Activated naive CD8-positive, alpha-beta T cell treated with anti-CD3 and anti-CD28 coated beads, Interleukin-2, amount 10 ng/mL, durations not matched to agents 7 days and 5 days (primary cell): ENCODE results near the gene PES1. TPM values are rescaled to one million over a fixed set of nuclear protein-coding genes. Genes with fewer than 3 reads are reported as not detected.
"Not testable (repeated sequence)": the region's sequence is repeated elsewhere in the genome, so short reads cannot be mapped to it uniquely, and the experiment has no call there.

Source experiments
- ATAC-seq: fragments of 150-1000 bp; cut with Tn5 transposase; one replicate; pipeline ENCODE4 v1.10.0; 2021; ENCODE audit warnings: low read depth, moderate library complexity
- POLR2A ChIA-PET: fragments of 350-600 bp; sonication (Branson Sonifier 250); formaldehyde crosslinking; loops from one replicate; lab custom pipeline; 2021; ENCODE audit warnings: antibody characterized with exemption; lab: Charles Lee
- DNase-seq: peaks from one replicate; pipeline ENCODE4 v3.0.0; 2021
- H3K27ac Mint-ChIP-seq: one replicate; pipeline ENCODE4 v1.8.0; 2022; ENCODE audit warnings: mild to moderate bottlenecking, mixed read lengths
- H3K27me3 Mint-ChIP-seq: one replicate; pipeline ENCODE4 v1.8.0; 2022; ENCODE audit warnings: mild to moderate bottlenecking, moderate library complexity, mixed read lengths
- H3K36me3 Mint-ChIP-seq: one replicate; pipeline ENCODE4 v1.8.0; 2021; ENCODE audit warnings: mild to moderate bottlenecking, mixed read lengths
- H3K4me1 Mint-ChIP-seq: one replicate; pipeline ENCODE4 v1.8.0; 2021; ENCODE audit warnings: mixed read lengths
- H3K4me3 Mint-ChIP-seq: one replicate; pipeline ENCODE4 v1.8.0; 2022; ENCODE audit warnings: mild to moderate bottlenecking, moderate library complexity, mixed read lengths
- H3K9me3 Mint-ChIP-seq: one replicate; pipeline ENCODE4 v1.8.0; 2021; ENCODE audit warnings: mixed read lengths
- total RNA-seq, 2 experiments: library from RNA; stranded (reverse); gene quantifications; one replicate each; pipeline ENCODE4 v1.2.3, GENCODE V29; 2021

Gene PES1
- 10 to 100 TPM; 51.2 to 57.1 TPM for total RNA-seq

GRCh38 chr22:30591588-30592359 is at the start of gene PES1:
PES1 (minus strand) TSS chr22:30591910; CDS start chr22:30591833, 77 bp downstream.
- H3K36me3 Mint-ChIP-seq = peaks cover 5% of the 10 kb centered on the region
- no peak within 1 kb of the TSS for H3K4me3 Mint-ChIP-seq
- peaks cover 11% of the 10 kb centered on the region for H3K27me3 Mint-ChIP-seq
- POLR2A ChIA-PET = interaction anchor here (1.4 to 1.6 kb wide), 2 partner anchors 17 to 168 kb away, joined by 4 to 8 read pairs; no protein-coding TSS in a partner anchor
- H3K4me1 Mint-ChIP-seq = peaks cover 2% of the 10 kb centered on the region
- peak; percentile 98 for ATAC-seq
- H3K27ac Mint-ChIP-seq = no peak within 1 kb of the TSS
- peak; percentile 87 for DNase-seq
- no peaks in the 10 kb centered on the region for H3K9me3 Mint-ChIP-seq

DNA sequence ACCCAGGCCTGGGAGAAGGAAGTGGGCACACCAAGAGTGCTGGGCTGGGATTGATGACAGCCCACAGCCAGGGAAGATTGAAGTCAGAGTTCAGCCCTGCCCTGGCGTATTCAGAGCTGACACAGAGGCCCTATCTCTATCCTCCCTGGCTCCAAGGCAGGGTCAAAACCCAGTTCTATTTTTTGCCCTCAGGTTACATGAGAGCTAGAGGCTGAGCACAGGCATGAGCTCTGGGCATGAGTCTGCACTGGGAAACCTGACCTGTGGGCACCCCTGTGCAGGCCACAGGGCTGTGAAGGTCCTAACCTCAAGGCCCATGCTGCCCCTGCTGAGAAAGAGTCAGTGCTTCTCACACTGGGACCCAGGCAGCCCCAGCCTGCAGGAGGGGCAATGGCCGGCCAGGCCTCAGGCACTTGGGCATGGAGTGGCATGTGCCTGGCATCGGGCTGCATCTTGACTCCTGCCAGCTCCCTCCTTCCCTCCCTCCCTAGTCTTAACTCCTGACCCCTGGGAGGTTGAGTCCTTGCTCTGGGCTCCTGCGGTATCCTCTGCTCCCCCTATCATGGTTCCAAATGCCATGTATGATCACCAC is 49.2 kb upstream of the PES1 start:
- Mint-ChIP-seq H3K27me3 (no peaks in the 10 kb centered on the region), H3K9me3 (no peaks in the 10 kb centered on the region), H3K27ac (no peak overlapping the region), H3K36me3 (peaks cover 7% of the 10 kb centered on the region), H3K4me1 (peaks cover 6% of the 10 kb centered on the region), H3K4me3 (no peak overlapping the region)
- ATAC-seq (no peak), DNase-seq (no peak)
- POLR2A ChIA-PET = no interaction called here

DNA sequence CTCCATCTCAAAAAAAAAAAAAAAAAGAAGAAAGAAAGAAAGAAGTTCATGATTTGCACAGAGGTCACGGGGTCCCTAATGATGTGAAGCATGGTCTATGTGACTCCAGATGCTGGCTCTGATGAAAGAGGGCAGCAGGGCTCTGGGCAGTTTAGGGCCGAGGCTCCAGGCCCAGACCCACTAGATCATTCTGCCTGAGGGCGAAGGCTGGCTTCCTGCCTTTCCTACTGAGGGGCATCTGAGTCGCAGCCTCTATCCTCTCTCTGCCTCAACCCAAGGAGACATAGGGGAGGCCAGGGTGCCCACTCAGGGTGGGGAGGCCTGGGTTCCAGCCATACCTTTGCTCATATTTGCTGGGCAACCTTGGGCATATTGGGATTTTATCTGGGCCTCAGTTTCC is 48.7 kb upstream of the PES1 start:
- ATAC-seq (no peak), DNase-seq (no peak)
- Mint-ChIP-seq H3K4me1 (peaks cover 6% of the 10 kb centered on the region), H3K4me3 (no peak overlapping the region), H3K27ac (no peak overlapping the region), H3K36me3 (peaks cover 7% of the 10 kb centered on the region), H3K27me3 (no peaks in the 10 kb centered on the region), H3K9me3 (no peaks in the 10 kb centered on the region)
- POLR2A ChIA-PET = no interaction called here

- POLR2A ChIA-PET = interaction anchor here (0.6 kb wide), 1 partner anchor 56 kb away, joined by 3 read pairs; no protein-coding TSS in a partner anchor
- H3K9me3 Mint-ChIP-seq = no peaks in the 10 kb centered on the region
- peaks cover 13% of the 10 kb centered on the region for H3K4me1 Mint-ChIP-seq
- H3K4me3 Mint-ChIP-seq = peak overlapping the region; percentile 22
- peak overlapping the region; percentile 28 for H3K27ac Mint-ChIP-seq
- DNase-seq (no peak), ATAC-seq (no peak)
- H3K36me3 Mint-ChIP-seq = peaks cover 7% of the 10 kb centered on the region
- H3K27me3 Mint-ChIP-seq = no peaks in the 10 kb centered on the region
Observed at GRCh38 chr22:30637701-30638114, 46.0 kb upstream of the PES1 start.

GRCh38 chr22:30636226-30637077 is 44.7 kb upstream of the PES1 start:
- peaks cover 13% of the 10 kb centered on the region for H3K4me1 Mint-ChIP-seq
- POLR2A ChIA-PET = interaction anchor here (0.5 to 2.5 kb wide), 7 partner anchors 13 to 449 kb away, joined by 3 to 14 read pairs (median 8); partner anchors contain the start of genes DUSP18 and TCN2
- ATAC-seq = no peak
- peak; percentile 47 for DNase-seq
- no peaks in the 10 kb centered on the region for H3K27me3 Mint-ChIP-seq
- peak overlapping the region; percentile 82 for H3K4me3 Mint-ChIP-seq
- peak overlapping the region; percentile 46 for H3K27ac Mint-ChIP-seq
- H3K9me3 Mint-ChIP-seq = no peaks in the 10 kb centered on the region
- H3K36me3 Mint-ChIP-seq = peaks cover 7% of the 10 kb centered on the region

GRCh38 chr22:30635273-30636225 is 43.8 kb upstream of the PES1 start, which contains the start of gene SLC35E4:
SLC35E4 (plus strand) TSS chr22:30635781; CDS start chr22:30636451, 670 bp downstream.
- Mint-ChIP-seq H3K9me3 (no peaks in the 10 kb centered on the region), H3K4me1 (peaks cover 13% of the 10 kb centered on the region), H3K27me3 (no peaks in the 10 kb centered on the region), H3K27ac (peak within 1 kb of the TSS; percentile 87), H3K36me3 (peaks cover 7% of the 10 kb centered on the region), H3K4me3 (peak within 1 kb of the TSS; percentile 82)
- POLR2A ChIA-PET = interaction anchor here (0.6 to 2.5 kb wide), 10 partner anchors 14 to 1385 kb away, joined by 3 to 14 read pairs (median 4); partner anchors contain the start of genes DUSP18, MORC2 and TCN2
- DNase-seq (peak; percentile 98), ATAC-seq (peak; percentile 86)

GRCh38 chr22:30634471-30635233 is 42.9 kb upstream of the PES1 start:
- POLR2A ChIA-PET = interaction anchor here (0.7 to 2.5 kb wide), 11 partner anchors 15 to 897 kb away, joined by 3 to 14 read pairs (median 5); partner anchors contain the start of genes DUSP18, MORC2 and TCN2
- H3K4me3 Mint-ChIP-seq = peak overlapping the region; percentile 80

GRCh38 chr22:30631469-30631868 is 39.8 kb upstream of the PES1 start:
- H3K27me3 Mint-ChIP-seq, H3K36me3 Mint-ChIP-seq, ATAC-seq, H3K27ac Mint-ChIP-seq, DNase-seq, POLR2A ChIA-PET, H3K4me3 Mint-ChIP-seq, H3K9me3 Mint-ChIP-seq: not testable (repeated sequence)
- H3K4me1 Mint-ChIP-seq = peaks cover 10% of the 10 kb centered on the region

More at GRCh38 chr22:30634471-30635233, 42.9 kb upstream of the PES1 start:
- Mint-ChIP-seq H3K9me3 (no peaks in the 10 kb centered on the region), H3K36me3 (peaks cover 6% of the 10 kb centered on the region), H3K27me3 (no peaks in the 10 kb centered on the region), H3K27ac (peak overlapping the region; percentile 87), H3K4me1 (peaks cover 13% of the 10 kb centered on the region)
- DNase-seq (peak; percentile 90), ATAC-seq (peak; percentile 64)

DNA sequence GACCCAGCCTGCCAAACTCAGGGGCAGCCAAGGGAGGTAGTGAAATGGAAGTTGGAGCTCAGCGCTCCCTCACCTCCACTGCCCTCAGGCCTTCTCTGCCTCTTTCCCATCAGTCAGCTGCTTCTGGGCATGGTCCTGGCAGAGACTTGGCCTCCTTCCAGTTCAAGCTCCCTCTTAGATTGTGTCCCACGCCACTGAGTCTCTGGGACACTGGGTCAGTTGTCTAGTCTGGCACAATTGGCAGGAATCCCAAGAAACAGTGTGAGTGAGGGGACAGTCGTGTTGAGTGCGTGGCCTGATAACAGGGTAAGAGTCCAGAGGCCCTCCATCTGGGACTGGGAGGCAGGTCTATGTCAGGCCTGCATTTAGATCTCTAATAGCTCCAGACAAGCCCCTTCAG is 36.8 kb upstream of the PES1 start:
- H3K9me3 Mint-ChIP-seq = no peaks in the 10 kb centered on the region
- H3K27me3 Mint-ChIP-seq = no peaks in the 10 kb centered on the region
- POLR2A ChIA-PET = no interaction called here
- no peak overlapping the region for H3K4me3 Mint-ChIP-seq
- no peak for DNase-seq
- H3K36me3 Mint-ChIP-seq = no peaks in the 10 kb centered on the region
- ATAC-seq = no peak
- no peaks in the 10 kb centered on the region for H3K4me1 Mint-ChIP-seq
- H3K27ac Mint-ChIP-seq = no peak overlapping the region

- no peaks in the 10 kb centered on the region for H3K36me3 Mint-ChIP-seq
- no peaks in the 10 kb centered on the region for H3K4me1 Mint-ChIP-seq
- no peak overlapping the region for H3K4me3 Mint-ChIP-seq
- POLR2A ChIA-PET = no interaction called here
- no peak overlapping the region for H3K27ac Mint-ChIP-seq
- ATAC-seq (no peak), DNase-seq (no peak)
- no peaks in the 10 kb centered on the region for H3K27me3 Mint-ChIP-seq
- no peaks in the 10 kb centered on the region for H3K9me3 Mint-ChIP-seq
Observed at GRCh38 chr22:30627471-30627870, 35.8 kb upstream of the PES1 start.

DNA sequence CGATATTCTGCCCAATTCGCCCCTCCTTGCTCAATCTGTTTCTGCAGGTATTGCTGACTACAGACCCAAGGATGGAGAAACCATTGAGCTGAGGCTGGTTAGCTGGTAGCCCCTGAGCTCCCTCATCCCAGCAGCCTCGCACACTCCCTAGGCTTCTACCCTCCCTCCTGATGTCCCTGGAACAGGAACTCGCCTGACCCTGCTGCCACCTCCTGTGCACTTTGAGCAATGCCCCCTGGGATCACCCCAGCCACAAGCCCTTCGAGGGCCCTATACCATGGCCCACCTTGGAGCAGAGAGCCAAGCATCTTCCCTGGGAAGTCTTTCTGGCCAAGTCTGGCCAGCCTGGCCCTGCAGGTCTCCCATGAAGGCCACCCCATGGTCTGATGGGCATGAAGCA is 34.7 kb upstream of the PES1 start:
- POLR2A ChIA-PET = no interaction called here
- Mint-ChIP-seq H3K27me3 (no peaks in the 10 kb centered on the region), H3K9me3 (no peaks in the 10 kb centered on the region), H3K27ac (no peak overlapping the region), H3K4me1 (no peaks in the 10 kb centered on the region), H3K4me3 (no peak overlapping the region), H3K36me3 (no peaks in the 10 kb centered on the region)
- DNase-seq (no peak), ATAC-seq (no peak)
